OCI-LY1 (cell line): Measurements from ENCODE around the gene IRF4.

Experiments used
- CTCF ChIP-seq: fragments of 200-600 bp; sonication (generic), shearing (Covaris generic); IDR thresholded peaks from 2 replicates; pipeline ENCODE4 v1.5.1; 2017; ENCODE audit warnings: mild to moderate bottlenecking, antibody characterized with exemption, low read length, moderate library complexity, mixed read lengths
- EZH2 ChIP-seq: fragments of 200-600 bp; sonication (generic), shearing (Covaris generic); IDR thresholded peaks from 2 replicates; pipeline ENCODE4 v1.8.0; 2017; ENCODE audit warnings: borderline replicate concordance, mixed run types, mild to moderate bottlenecking, antibody characterized with exemption, low read length, moderate library complexity, mixed read lengths

GRCh38 chr6:389143-389542, 2.4 kb upstream of the IRF4 start:
- no peak for TF ChIP-seq CTCF
- TF ChIP-seq EZH2 = no peak
